Gastroesophageal sphincter (tissue), 4 donors: ENCODE results near the gene SLC22A5. TPM values are rescaled to one million over a fixed set of nuclear protein-coding genes. Genes with fewer than 3 reads are reported as not detected.
"Not testable (repeated sequence)": the region's sequence is repeated elsewhere in the genome, so short reads cannot be mapped to it uniquely, and the experiment has no call there.

Experiments used
- ATAC-seq: fragments of 150-250 bp; one replicate; pipeline ENCODE4 v1.9.1; 2016; ENCODE audit warnings: mild to moderate bottlenecking, moderate library complexity
- H3K27ac ChIP-seq, 4 donors: fragments of 200-600 bp; sonication (generic) in 3 of 4; 1 replicate in 3 of 4; 2 replicates in 1 of 4; pipeline ENCODE4 v1.5.1; 2016 to 2019
- H3K27me3 ChIP-seq: fragments of 200-600 bp; sonication (generic); one replicate; pipeline ENCODE4 v1.5.1; 2019
- H3K36me3 ChIP-seq, 2 donors: fragments of 200-600 bp; sonication (generic); one replicate each; pipeline ENCODE4 v1.5.1; 2019; ENCODE audit warnings: control low read depth in 1 of 2
- H3K4me1 ChIP-seq, 3 donors: fragments of 200-600 bp; sonication (generic); 1 replicate in 2 of 3; 2 replicates in 1 of 3; pipeline ENCODE4 v1.5.1; 2016 to 2019; ENCODE audit warnings: control low read depth in 2 of 3
- H3K4me3 ChIP-seq, 2 donors: fragments of 200-600 bp; sonication (generic); one replicate each; pipeline ENCODE4 v1.5.1; 2019; ENCODE audit warnings: mild to moderate bottlenecking in 1 of 2, moderate library complexity in 1 of 2
- H3K9me3 ChIP-seq, 3 donors: fragments of 200-600 bp; sonication (generic); one replicate each; pipeline ENCODE4 v1.5.1; 2017 to 2019; ENCODE audit warnings: control low read depth in 2 of 3
- CTCF ChIP-seq, 4 experiments: fragments of 200-600 bp in 2 of 4; fragments of 450-650 bp in 2 of 4; sonication (generic) in 1 of 4; IDR thresholded peaks; one replicate each; pipeline ENCODE4 v1.5.1; 2017 to 2019; ENCODE audit warnings: antibody characterized with exemption in 4 of 4, mild to moderate bottlenecking in 2 of 4, moderate library complexity in 2 of 4
- EP300 ChIP-seq: sonication (generic); formaldehyde crosslinking; IDR thresholded peaks from one replicate; pipeline ENCODE4 v1.6.1; 2017; ENCODE audit warnings: antibody characterized with exemption, mild to moderate bottlenecking
- POLR2A ChIP-seq, 2 donors: fragments of 450-650 bp; IDR thresholded peaks; one replicate each; pipeline ENCODE4 v1.6.1; 2017; ENCODE audit warnings: antibody characterized with exemption in 2 of 2, mild to moderate bottlenecking in 2 of 2, moderate library complexity in 1 of 2
- POLR2AphosphoS5 ChIP-seq: sonication (generic); formaldehyde crosslinking; IDR thresholded peaks from one replicate; pipeline ENCODE4 v1.6.1; 2017; ENCODE audit warnings: antibody characterized with exemption
- WGBS, 2 donors: methylation state at CpG; one replicate each; pipeline ENCODE4 v1.1.5; 2018; ENCODE audit warnings: low coverage in 1 of 2; 5-methylcytosine and 5-hydroxymethylcytosine counted together
- total RNA-seq, 4 donors: library from RNA; depleted of rRNA; stranded (reverse); fragments of >200 nt; gene quantifications; one replicate each; pipeline ENCODE4 v1.1.0, GENCODE V29; 2016

SLC22A5 gene
- total RNA-seq, 4 donors from 2014 or later = 6.5 to 9.6 (median 7.5) TPM

GRCh38 chr5:132394667-132395259, 25.3 kb downstream of the SLC22A5 start:
- no peaks in the 10 kb centered on the region for H3K9me3 ChIP-seq
- TF ChIP-seq CTCF (IDR thresholded peaks at IDR 0.05) (no peak), EP300 (no peak), POLR2A (IDR thresholded peaks at IDR 0.05) (no peak), POLR2AphosphoS5 (no peak)
- ATAC-seq = no peak
- H3K4me1 ChIP-seq = peaks cover 2 to 16% (median 5%) of the 10 kb centered on the region in 3 donors
- no peak overlapping the region for H3K27ac ChIP-seq
- H3K36me3 ChIP-seq = peaks cover 0 to 56% of the 10 kb centered on the region in 2 donors
- no peak overlapping the region for H3K4me3 ChIP-seq
- WGBS, 2 donors = 47 to 58% methylated on average over 3 to 4 of the region's 4 CpGs
- H3K27me3 ChIP-seq = no peaks in the 10 kb centered on the region

- TF ChIP-seq EP300 (no peak), CTCF (IDR thresholded peaks at IDR 0.05) (no peak), POLR2AphosphoS5 (no peak), POLR2A (IDR thresholded peaks at IDR 0.05) (no peak)
- H3K36me3 ChIP-seq = peaks cover 0 to 46% of the 10 kb centered on the region in 2 donors
- H3K4me1 ChIP-seq = no peaks in the 10 kb centered on the region
- H3K27me3 ChIP-seq = no peaks in the 10 kb centered on the region
- ATAC-seq = no peak
- no peak overlapping the region for H3K4me3 ChIP-seq
- H3K9me3 ChIP-seq = no peaks in the 10 kb centered on the region
- H3K27ac ChIP-seq = no peak overlapping the region
- WGBS, 2 donors = 60% methylated on average over 1 of the region's 1 CpG; no CpG with 5 or more reads in 1 of the 2 donors
Observed at GRCh38 chr5:132396589-132397031, 27.1 kb downstream of the SLC22A5 start.

- H3K4me3 ChIP-seq = no peak overlapping the region
- H3K27me3 ChIP-seq = no peaks in the 10 kb centered on the region
- peaks cover 0 to 44% of the 10 kb centered on the region in 2 donors for H3K36me3 ChIP-seq
- TF ChIP-seq POLR2AphosphoS5 (no peak), POLR2A (IDR thresholded peaks at IDR 0.05) (no peak), CTCF (IDR thresholded peaks at IDR 0.05) (no peak)
- H3K9me3 ChIP-seq = no peaks in the 10 kb centered on the region
- no peak overlapping the region for H3K27ac ChIP-seq
- WGBS, 2 donors = 100% methylated on average over 1 to 2 of the region's 2 CpGs
- H3K4me1 ChIP-seq = no peaks in the 10 kb centered on the region
- ATAC-seq = no peak
Observed at GRCh38 chr5:132397224-132397623, 27.7 kb downstream of the SLC22A5 start.

GRCh38 chr5:132397936-132398675, 28.6 kb downstream of the SLC22A5 start:
- no CpG with 5 or more reads among the region's 12 CpGs for WGBS, 2 donors
- H3K27me3 ChIP-seq, H3K9me3 ChIP-seq, H3K4me3 ChIP-seq, H3K4me1 ChIP-seq, H3K27ac ChIP-seq, ATAC-seq: not testable (repeated sequence)
- peaks cover 0 to 35% of the 10 kb centered on the region in 2 donors for H3K36me3 ChIP-seq

- H3K9me3 ChIP-seq, H3K27ac ChIP-seq, H3K36me3 ChIP-seq, H3K27me3 ChIP-seq, H3K4me3 ChIP-seq, ATAC-seq: not testable (repeated sequence)
- H3K4me1 ChIP-seq = peaks cover 4 to 13% (median 6%) of the 10 kb centered on the region in 3 donors
- 71 to 75% methylated on average over 1 to 2 of the region's 2 CpGs for WGBS, 2 donors
Observed at GRCh38 chr5:132404041-132404440, 34.5 kb downstream of the SLC22A5 start.

- TF ChIP-seq CTCF (IDR thresholded peaks at IDR 0.05) (no peak), POLR2AphosphoS5 (no peak), EP300 (no peak), POLR2A (IDR thresholded peaks at IDR 0.05) (no peak)
- no peak overlapping the region for H3K27ac ChIP-seq
- WGBS, 2 donors = 92 to 100% methylated on average over 1 of the region's 1 CpG
- no peaks in the 10 kb centered on the region for H3K9me3 ChIP-seq
- no peak for ATAC-seq
- H3K36me3 ChIP-seq = no peaks in the 10 kb centered on the region
- no peaks in the 10 kb centered on the region for H3K27me3 ChIP-seq
- no peak overlapping the region for H3K4me3 ChIP-seq
- H3K4me1 ChIP-seq = peaks cover 11 to 26% (median 15%) of the 10 kb centered on the region in 3 donors
Observed at GRCh38 chr5:132405646-132406045, 36.1 kb downstream of the SLC22A5 start.
